LNCaP clone FGC (cell line): ENCODE measurements around the gene ZSWIM8.
A peak's percentile ranks its signal among the peaks of the same experiment; 100 is the strongest.

Experiments used
- DNase-seq: peaks from one replicate; pipeline ENCODE4 v3.0.0-alpha.2; 2011; ENCODE audit warnings: low read depth
- H3K4me3 ChIP-seq: 2 replicates; pipeline ENCODE4 v1.5.1; 2011; ENCODE audit warnings: mild to moderate bottlenecking, low read depth, low read length, control low read depth
- CTCF ChIP-seq: IDR thresholded peaks from 2 replicates; pipeline ENCODE4 v1.5.1; 2012; ENCODE audit warnings: mild to moderate bottlenecking; ENCODE audit not compliant: control insufficient read depth, insufficient read depth; ENCODE audit errors: extremely low read depth

Gene ZSWIM8

GRCh38 chr10:73801253-73801590 is 15.8 kb downstream of the ZSWIM8 start:
- no peak for TF ChIP-seq CTCF
- DNase-seq = no peak
- no peak overlapping the region for H3K4me3 ChIP-seq

GRCh38 chr10:73802276-73802991 is 17.0 kb downstream of the ZSWIM8 start:
- peak; percentile 20; the same call in 1 of the 2 replicates for TF ChIP-seq CTCF
- peak; percentile 74 for DNase-seq

DNA sequence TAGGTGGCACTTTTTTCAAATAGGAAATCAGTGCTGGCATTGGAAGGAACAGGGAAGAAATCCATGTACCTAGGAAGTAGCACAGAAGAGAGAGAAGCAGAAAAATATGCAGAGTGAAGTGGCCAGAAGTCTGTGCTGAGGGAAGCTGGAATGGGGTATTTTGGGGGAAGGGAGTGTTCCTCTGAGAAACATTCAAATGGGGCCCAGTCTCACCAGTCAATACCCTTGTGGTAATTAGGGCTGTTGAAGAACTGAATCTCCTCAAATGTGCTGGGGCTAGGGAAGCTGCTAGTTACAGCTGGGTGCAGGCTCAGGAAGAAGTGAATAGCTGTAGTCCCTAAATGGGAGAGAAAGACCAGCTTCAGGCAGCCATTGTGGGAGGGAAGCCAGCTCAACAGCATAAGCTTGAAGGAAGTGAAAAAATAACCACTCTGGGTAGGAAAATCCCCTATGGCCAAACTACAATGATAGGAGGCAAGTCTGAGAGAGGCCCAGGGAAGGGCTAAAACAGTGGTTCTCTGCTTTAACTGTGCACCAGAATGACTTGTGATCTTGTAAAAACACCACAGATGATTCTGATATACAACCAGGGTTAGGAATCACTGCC is 18.4 kb downstream of the ZSWIM8 start:
- no peak for DNase-seq
- TF ChIP-seq CTCF = no peak
- H3K4me3 ChIP-seq = no peak overlapping the region

More at GRCh38 chr10:73802276-73802991, 17.0 kb downstream of the ZSWIM8 start:
- no peak overlapping the region for H3K4me3 ChIP-seq

DNA sequence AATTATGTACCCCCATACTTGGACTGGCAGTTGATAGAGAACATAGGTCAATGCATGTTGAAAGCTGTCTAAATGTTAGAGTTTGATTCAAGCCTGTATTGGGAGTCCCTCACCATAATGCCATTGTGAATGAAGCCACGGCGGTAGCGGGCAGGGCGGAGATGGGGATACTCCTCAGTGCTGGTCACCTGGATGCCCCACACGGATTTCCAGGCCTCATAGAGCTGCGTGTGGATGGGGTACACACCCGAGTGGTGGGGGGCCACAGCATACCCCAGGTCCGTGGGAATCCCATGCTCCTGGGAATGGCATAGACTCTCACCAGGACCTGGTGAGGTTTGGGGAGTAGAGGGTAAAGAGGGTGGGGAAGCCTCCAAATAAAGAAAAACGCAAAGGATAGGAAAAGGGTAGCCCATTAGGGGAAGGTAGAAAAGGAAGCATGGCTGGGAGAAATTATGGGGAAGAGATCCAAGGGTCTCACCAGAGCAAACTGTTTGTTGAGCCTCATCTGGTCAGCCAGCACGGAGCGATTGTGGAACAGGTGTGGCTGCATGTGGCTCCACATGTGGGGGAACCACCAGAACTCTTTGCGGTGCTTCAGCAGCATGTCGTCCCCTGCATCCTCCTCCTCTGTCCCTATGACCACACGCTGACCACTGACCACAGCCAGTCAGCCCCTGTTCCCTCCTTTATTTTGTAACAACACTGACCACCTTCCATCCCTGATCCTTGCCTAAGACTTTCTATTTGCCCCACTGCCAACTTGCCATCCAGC is 21.0 kb downstream of the ZSWIM8 start:
- no peak overlapping the region for H3K4me3 ChIP-seq
- TF ChIP-seq CTCF = no peak
- no peak for DNase-seq

DNA sequence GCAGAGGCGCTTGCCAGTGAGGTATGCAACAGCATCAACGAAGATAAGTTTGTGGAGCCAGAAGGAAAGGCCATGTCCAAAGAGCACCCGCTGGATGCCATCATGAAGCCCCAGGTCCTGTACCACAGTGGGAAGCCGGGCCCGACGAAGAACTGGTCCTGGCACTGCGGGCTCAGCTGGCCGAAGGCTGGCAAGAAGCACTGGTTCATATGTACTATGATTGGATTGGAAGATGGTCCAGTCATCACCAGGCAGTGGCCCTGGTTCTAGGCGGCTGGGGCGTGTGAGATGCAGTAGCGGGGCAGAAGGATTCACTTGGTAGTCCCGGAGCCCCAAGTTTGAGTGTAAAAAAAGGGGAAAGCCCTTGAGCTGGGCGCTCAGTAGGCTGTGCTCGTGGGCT is 22.1 kb downstream of the ZSWIM8 start:
- no peak overlapping the region for H3K4me3 ChIP-seq
- DNase-seq = no peak
- no peak for TF ChIP-seq CTCF

- DNase-seq = no peak
- H3K4me3 ChIP-seq = no peak overlapping the region
- TF ChIP-seq CTCF = no peak
Observed at GRCh38 chr10:73808021-73808815, 22.8 kb downstream of the ZSWIM8 start.
